ENCODE measurements around the gene ARGLU1.

GRCh38 chr13:106540613-106541012, 27.3 kb downstream of the ARGLU1 start:
- TF ChIP-seq GATA3 (IDR thresholded peaks at IDR 0.05; ENCODE audit: low read depth, low read length) (no peak), GATA2 (IDR thresholded peaks at IDR 0.05; ENCODE audit: low read depth, low read length) (no peak)

Data from SH-SY5Y (cell line).